ENCODE measurements around the gene RPL10A.

DNA sequence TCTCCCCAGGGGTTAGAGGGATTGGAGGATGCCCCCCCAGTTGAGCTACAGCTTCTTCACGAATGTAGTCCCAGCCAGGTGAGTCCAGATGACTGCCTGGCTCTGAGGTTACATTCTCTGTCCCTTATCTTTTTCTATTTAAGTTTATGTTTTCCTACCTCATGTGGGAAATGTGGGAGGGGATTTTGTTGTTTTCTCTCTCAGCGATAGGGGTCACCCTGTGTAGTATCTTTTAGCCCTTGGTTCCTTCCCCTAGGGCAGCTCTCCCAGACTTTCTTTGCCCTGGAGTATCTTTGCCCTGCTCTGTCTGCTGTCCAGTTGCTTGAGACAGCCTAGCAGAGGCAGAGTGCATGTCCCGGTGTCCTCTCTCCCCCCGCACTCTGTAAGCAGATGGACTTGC lies 10.3 kb upstream of the RPL10A start:
- no peak for TF ChIP-seq POLR2A (IDR thresholded peaks at IDR 0.05)
- TF ChIP-seq, protein P1, sequence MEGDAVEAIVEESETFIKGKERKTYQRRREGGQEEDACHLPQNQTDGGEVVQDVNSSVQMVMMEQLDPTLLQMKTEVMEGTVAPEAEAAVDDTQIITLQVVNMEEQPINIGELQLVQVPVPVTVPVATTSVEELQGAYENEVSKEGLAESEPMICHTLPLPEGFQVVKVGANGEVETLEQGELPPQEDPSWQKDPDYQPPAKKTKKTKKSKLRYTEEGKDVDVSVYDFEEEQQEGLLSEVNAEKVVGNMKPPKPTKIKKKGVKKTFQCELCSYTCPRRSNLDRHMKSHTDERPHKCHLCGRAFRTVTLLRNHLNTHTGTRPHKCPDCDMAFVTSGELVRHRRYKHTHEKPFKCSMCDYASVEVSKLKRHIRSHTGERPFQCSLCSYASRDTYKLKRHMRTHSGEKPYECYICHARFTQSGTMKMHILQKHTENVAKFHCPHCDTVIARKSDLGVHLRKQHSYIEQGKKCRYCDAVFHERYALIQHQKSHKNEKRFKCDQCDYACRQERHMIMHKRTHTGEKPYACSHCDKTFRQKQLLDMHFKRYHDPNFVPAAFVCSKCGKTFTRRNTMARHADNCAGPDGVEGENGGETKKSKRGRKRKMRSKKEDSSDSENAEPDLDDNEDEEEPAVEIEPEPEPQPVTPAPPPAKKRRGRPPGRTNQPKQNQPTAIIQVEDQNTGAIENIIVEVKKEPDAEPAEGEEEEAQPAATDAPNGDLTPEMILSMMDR (IDR thresholded peaks at IDR 0.05) = no peak
